Stimulated activated CD8-positive, alpha-beta memory T cell treated with anti-CD3 and anti-CD28 coated beads, Interleukin-7, amount 100 ng/mL, for 4 hours (primary cell): ENCODE measurements around the gene KCNJ3.

Source experiments
- DNase-seq, 2 donors: peaks; one replicate each; pipeline ENCODE4 v3.0.0-alpha.2; 2020; ENCODE audit warnings: low read depth in 2 of 2

The KCNJ3 gene, protein sequence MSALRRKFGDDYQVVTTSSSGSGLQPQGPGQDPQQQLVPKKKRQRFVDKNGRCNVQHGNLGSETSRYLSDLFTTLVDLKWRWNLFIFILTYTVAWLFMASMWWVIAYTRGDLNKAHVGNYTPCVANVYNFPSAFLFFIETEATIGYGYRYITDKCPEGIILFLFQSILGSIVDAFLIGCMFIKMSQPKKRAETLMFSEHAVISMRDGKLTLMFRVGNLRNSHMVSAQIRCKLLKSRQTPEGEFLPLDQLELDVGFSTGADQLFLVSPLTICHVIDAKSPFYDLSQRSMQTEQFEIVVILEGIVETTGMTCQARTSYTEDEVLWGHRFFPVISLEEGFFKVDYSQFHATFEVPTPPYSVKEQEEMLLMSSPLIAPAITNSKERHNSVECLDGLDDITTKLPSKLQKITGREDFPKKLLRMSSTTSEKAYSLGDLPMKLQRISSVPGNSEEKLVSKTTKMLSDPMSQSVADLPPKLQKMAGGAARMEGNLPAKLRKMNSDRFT

DNA sequence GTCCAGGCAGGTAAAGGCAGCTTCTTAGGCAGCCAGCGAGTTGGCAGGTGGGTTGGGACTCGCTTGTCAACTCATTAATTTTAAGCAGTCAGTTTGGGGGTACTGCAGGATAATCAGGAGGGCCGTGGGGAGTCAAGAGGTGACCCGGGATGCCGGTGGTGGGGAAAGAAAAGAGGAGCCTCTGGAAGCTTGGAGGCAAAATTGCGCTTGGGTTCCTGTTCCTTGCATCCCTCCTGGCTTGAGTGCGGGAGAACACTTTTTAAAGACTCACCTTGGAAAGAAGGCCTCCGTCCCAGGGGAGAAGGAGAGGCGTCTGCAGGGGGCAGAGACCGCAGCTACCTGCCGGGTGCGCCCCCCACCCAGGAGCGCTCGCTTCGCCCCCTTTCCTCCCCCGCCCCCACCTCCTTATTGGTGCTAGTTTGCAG is at the start of gene KCNJ3:
Gene KCNJ3, plus strand, starts transcription at position 400 of the 425 bp plus-strand sequence. CDS start 81 bp downstream, outside the sequence.
- no peak for DNase-seq

DNA sequence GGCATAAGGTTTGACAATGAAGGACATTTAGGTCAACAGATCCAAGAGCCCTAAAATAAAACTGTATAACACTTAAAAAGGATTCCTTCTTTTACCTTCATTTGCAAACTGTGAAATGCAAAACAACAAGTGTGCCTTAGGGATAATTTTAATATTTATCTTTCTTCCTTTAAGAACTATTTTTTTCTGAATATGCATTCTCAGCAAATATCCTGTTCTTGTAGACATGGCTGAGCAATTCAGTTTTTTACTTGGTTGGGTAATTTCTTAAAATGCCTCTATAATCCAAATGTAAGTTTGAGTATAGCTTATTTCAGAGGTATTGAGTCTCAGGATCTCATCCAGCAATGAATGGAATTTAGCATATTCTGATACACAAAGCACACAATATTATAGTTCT is 43.0 kb upstream of the KCNJ3 start:
- DNase-seq, result no peak

DNA sequence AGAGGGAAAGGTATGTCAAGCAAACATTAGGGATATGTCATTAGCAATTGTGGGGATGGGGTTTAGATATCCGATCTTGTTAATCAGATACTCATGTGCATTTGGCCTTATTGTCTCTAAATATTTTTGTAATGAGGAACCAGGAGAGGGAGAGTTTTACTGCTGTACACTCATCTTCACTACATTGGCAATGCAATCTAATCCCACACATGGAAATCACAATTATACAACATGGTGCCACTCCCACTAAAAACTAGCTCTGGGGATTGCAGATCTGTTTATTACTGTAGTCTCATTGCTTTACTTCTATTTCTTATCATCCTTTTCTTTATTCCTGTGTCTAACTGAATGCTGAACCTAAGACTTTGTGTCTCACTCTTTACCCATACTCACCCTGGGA is 39.6 kb upstream of the KCNJ3 start:
- no peak for DNase-seq

DNA sequence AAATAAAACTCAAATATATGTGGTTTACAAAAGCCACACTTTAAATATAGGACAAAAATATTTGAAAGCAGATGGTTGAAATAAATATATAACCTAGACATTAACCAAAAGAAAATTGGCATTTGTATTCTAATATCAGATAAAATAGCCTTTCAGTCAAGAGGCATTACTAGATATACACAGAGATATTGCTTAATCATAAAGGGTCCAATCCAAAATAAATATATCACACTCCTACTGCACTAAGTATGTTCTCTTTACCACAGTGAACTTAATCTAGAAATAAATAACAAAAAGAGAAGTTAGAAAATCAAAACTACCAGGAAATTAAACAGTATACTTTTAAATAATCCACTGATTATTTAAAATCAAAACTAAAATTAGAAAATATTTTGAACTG is 34.2 kb upstream of the KCNJ3 start:
- DNase-seq, result no peak

DNA sequence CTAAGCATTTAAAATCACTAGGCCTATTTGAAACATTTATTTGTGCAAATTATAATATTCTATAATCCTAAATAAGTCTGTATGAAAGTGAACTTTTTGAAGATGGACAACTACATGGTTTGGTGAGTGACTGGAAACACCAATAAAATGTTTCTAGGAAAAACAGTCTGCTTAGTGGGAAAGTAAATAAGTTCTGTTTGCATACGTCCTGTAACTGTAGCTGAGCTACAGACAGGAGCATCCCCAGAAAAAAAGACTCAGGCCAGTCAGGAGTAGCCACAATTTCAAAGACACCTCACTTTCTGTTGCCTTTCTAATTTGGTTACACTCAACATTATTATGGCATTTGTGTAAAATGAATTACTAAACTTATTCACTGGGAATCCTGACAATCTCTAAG is 28.4 kb upstream of the KCNJ3 start:
- DNase-seq, result no peak

DNA sequence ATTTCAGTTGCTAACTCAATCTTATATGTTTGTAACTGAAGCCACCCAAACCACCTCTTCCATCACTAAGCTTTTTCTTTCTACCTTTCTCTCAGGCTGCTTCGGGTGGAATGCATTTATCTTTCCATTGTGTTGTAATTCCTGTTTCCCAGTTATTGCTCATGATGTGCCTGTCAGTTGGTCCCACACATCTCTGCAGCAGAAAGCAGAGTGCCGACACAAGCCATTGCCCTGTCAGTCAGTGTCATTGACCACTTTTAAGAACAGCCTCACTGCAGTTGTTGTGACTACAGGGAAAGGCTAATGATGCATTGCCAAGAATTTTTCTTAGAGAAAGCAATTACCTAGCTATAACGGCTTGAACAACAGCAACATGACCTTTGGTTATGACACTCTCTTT is 24.8 kb upstream of the KCNJ3 start:
- DNase-seq, result no peak

DNA sequence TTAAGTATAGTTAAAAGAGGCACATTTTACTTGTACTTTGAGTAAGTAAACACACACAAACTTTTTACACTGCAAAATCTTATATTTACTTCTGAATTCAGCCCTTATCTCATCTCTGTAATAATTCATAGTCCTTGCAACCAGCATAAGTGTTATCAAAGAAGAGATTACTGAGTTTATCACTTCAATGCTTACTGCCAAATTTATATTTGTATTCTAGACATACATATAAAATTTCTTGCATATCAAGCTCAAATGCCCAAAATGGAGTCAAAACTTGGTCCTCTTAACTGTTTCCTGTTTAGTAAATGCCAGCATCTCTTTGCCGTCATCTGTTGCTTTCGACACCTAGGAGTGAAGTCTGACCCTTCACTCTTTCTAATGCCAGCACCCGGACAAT is 21.1 kb upstream of the KCNJ3 start:
- DNase-seq, result no peak

DNA sequence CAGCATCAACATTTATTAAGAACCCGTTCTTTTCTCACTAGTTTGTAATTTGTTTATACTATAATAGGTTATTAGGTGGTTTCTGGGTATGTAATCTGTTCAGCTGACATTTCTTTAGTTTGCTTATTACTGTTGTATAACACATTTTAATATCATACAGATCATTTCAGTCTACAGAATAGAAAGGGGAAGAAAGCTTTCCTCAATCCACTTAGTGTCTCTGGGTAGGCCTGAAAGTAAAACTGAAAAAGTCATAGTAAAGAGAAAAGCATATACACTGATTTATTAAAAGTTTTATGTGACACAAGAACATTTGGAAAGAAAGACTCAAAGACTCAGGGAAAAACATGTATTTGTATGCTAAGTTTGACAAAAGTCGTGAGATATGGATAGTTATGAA is 16.8 kb upstream of the KCNJ3 start:
- DNase-seq, result no peak

DNA sequence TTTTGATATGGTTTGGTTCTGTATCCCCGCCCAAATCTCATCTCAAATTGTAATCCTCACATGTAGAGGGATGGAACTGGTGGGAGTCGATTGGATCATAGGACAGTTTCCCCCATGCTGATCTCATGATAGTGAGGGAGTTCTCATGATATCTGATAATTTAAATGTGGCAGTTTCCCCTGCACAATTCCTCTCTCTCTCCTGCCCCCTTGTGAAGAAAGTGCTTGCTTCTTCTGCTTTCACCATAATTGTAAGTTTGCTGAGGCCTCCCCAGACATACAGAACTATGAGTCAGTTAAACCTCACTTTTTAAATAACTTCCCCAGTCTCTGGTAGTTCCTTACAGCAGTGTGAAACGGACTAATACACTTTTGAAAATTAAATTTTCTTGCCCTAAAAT is 12.3 kb upstream of the KCNJ3 start:
- no peak for DNase-seq

DNA sequence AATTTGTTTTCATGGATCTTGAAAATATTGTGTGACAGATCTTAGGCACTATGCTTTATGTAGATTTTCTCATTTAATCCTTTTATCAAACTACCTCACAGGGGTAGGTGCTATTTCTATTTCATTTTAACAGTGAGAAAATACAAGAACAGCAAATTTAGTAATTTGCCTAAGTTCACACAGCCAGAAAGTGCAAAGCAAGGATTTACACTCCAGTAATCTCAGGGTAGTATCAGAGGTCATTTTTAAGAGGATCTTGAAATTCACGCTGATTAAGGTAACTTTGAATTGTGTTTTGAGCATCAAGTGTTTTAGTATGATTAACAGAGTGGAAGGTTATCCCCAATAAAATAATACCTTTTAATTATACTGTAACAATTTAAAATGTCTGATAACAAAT is 10.1 kb upstream of the KCNJ3 start:
- no peak for DNase-seq

DNA sequence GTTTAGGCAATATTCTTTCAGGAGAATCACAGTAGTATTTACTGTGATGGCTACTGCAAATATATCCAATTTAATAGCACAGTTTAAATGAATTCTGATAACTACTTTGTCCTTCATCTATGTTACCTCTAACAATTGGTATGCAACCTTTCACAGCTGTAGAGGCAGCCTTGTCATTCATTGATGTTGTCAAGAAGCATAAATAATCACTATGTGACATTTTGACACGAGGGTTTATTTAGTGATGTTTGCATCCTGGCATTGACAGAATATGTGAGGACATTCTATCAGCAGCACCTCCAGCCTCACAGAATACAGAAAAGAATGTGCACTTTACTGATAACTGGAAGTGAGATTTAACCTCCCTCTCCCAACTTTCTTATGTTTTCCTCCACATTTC is 9.3 kb upstream of the KCNJ3 start:
- DNase-seq, result no peak

DNA sequence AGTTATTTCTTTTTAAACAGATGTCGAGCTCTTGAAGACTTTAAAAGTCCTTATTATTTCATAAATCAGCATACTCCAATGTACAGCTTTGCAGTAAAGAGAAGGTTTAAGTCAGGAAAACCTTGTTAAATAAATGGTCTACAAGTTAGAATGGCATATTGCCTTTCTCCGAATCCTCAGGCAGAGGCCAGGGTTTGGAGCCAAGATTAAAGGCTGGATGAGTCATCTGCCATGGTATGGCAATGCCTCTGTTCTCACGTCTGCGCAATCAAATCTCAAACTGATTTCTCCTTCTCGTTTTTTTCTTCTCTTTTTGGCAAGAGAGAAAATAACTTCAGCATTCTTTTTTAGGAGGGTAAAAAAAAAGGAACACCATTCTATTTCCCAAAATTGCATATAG is 5.6 kb upstream of the KCNJ3 start:
- DNase-seq, result no peak

DNA sequence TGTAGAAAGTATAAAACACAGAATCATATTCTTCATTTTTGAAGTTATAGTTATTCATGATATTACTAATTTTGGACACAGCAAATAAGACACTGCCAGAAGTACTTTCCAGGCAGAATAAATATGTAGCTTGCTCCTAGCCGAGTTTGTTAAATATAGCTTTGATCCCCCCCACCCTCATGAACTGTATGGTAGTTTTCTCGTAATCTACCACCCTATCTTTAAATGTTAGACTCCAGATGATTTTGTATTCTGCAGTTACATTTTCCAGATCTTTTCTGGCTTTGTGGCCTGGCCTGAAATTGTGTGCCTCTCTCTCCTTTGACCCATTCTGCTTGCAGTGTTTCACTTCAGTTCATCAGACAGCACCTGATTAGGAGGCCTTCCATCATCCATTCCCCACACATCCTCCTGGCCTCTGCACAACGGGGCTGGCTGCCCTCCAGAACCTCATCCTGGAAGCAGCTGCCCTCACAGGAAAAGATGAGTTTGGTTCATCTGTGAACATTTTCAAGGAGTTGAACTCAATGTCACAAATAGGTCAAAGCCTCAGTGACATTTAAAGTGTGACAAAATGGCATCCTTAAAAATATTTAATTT is 4.7 kb upstream of the KCNJ3 start:
- no peak for DNase-seq

DNA sequence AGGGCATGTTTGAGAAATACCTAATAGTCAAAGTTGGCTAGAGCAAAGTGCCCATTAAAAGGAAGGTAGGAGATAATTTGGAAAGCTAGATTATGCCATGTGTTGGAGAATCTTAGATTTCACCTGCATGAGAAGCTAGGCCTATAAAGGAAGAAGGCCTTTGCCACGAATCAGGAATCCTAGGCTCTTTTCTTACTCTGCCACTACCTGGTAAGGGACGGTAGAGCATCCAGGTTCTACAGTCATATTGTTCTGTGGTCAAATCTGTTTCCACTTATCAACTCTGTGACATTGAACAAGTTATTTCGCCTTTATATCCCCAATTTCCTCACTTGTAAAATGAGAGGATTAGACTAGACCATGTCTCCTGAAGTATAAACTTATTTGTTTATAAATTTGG is 3.6 kb upstream of the KCNJ3 start:
- DNase-seq, result no peak

DNA sequence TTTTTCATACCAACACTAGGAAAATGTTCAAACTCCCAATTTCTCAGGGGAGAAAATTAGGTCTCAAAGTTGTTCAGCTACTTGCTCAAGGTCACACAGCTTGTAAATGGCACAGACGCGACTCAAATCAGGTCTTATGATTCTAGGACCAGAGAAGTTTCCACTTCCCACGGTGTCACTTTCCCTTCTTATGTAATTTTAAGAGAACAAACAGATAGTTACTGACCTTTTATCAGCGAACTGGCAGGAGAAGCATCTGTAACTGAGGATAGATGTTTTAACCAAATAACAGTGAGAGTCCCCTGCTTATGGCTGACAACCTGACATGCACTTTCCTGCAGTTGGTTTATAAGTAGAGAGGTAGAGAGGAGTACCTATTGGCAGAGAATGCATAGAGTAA is 2.1 kb upstream of the KCNJ3 start:
- no peak for DNase-seq

DNA sequence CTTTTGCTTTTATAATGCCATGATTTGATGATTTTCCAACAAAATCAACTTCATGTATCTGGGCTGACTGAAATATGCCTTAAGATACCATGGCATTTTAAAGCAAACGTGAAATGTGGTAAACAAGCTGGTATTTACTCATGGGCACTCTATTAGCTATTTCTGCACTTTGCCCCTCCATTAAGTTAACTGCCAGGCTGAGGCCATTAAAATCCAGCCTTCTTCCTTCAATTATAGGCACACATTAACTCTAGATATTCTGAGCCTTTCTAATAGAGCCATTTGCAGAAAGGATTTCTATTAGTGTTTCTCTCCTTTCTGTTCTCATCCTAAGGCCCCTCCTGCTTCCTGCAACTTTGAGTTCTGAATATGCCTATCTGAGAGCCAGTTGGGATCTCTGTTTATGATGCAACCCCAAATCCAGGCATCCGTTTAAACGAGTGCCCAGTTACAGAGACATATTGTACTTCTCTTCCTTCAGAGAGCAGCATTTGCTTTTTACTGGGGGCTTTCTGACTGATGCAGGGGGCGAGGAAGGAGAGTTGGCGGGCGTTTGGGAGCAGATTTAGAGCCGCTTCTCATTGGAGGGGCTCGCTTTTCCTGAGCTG is 1.6 kb upstream of the KCNJ3 start:
- DNase-seq, result no peak

DNA sequence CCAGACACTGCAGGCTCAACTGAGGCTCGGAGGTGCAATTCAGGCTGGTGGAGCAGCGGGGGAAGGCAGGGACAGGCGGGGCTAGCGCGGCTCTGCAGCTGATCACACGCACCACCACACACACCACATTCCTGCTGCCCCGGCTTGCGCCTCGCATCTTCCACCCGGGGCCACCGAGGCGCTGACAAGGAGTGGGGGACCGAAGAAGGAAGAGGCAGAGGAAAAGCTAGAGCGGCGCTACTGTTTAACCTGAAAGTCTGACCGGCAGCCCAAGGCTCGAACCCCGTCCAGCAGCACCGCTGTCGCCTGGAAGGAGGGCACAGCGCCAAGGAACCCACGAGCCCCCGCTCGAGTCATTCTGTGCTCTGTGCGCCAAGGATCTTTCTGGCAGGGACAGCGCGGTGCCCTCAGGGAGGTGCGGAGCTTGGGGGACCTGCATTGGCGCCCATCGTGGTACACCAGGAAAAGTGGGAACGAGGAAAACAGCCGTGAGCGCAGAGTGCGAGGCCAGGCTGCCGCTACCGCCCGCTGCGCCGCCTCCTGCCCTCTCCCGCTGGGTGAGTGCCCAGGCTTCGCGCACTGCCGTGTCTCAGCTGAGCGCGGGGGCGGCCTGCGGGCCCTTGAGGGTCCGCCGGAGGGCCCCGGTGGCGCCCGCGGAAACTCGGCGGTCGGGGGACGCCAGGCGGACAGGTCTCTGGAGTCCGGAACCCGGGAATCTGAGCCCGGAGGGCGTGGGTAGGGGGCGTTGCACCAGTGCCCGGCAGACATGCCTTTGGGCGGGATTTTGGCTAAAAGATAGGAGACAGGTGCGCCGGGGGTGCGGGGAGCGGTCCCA is 860 bp upstream of the KCNJ3 start:
- DNase-seq, result no peak

DNA sequence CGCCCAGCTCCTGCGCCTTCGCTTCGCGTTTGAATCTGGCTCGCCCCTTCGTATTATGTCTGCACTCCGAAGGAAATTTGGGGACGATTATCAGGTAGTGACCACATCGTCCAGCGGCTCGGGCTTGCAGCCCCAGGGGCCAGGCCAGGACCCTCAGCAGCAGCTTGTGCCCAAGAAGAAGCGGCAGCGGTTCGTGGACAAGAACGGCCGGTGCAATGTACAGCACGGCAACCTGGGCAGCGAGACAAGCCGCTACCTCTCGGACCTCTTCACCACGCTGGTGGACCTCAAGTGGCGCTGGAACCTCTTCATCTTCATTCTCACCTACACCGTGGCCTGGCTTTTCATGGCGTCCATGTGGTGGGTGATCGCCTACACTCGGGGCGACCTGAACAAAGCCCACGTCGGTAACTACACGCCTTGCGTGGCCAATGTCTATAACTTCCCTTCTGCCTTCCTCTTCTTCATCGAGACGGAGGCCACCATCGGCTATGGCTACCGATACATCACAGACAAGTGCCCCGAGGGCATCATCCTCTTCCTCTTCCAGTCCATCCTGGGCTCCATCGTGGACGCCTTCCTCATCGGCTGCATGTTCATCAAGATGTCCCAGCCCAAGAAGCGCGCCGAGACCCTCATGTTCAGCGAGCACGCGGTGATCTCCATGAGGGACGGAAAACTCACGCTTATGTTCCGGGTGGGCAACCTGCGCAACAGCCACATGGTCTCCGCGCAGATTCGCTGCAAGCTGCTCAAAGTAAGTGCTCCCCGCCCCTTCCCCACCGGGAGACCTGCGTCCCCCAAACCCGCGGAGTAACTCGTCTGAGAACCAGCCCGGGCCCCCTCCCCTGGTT is 453 bp downstream of the KCNJ3 start:
- no peak for DNase-seq

DNA sequence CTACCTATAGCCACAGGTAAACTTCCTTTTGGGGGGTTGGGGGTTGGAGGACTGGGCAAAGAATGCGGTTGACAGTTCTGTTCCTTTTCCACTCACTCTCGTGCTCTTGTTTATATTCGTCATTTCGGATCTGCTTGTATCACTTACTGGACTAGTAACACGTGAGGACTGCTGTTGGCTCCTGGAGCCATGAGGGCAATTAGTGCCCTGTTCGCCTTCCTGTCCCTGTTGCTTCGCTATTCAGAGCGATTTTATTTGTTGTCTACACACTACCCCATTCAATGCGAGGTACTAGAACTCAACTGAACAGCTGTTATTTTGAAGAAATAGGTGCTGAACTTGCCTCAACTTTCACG is 1.1 kb downstream of the KCNJ3 start:
- no peak for DNase-seq

DNA sequence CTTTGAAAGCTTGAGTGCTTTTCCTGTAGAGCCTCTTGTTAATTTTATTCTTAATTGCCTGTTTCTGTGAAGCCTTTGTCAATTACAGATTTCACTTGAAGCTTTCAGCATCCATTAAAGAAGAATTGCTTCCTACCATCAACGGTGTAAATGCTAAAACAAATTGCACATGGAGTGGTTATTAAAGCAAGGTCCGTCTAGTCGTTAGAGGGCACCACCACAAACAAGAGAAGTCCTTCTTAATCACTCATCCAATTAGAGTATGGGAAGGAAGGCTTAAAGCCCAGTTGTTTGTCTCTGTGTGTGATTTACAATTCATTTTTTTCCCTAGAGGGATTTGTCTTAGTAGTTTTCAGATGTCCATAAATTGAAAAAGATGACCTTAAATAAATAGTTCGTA is 1.6 kb downstream of the KCNJ3 start:
- no peak for DNase-seq

DNA sequence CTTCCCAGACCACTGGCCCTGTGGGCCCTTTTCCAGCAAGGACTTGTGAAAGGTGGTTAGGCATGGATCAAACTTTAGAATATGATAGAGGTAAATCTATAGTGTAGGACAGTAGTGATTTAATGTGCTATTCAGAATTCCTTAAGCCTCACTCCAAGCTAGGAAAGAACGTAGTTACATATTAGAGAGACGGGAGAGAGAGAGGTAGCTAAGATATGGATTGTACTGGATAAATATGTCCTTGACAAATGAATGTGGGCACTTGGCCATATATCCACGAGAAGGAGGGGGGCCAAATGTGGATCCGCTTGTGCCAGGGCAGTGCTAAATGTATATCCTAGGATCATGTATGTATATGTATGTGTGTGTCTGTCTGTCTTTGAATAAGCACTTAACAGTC is 6.5 kb downstream of the KCNJ3 start:
- DNase-seq, result no peak
